ENCODE measurements around the gene LARP4.
"Not testable (repeated sequence)": the region's sequence is repeated elsewhere in the genome, so short reads cannot be mapped to it uniquely, and the experiment has no call there.

Gene LARP4

DNA sequence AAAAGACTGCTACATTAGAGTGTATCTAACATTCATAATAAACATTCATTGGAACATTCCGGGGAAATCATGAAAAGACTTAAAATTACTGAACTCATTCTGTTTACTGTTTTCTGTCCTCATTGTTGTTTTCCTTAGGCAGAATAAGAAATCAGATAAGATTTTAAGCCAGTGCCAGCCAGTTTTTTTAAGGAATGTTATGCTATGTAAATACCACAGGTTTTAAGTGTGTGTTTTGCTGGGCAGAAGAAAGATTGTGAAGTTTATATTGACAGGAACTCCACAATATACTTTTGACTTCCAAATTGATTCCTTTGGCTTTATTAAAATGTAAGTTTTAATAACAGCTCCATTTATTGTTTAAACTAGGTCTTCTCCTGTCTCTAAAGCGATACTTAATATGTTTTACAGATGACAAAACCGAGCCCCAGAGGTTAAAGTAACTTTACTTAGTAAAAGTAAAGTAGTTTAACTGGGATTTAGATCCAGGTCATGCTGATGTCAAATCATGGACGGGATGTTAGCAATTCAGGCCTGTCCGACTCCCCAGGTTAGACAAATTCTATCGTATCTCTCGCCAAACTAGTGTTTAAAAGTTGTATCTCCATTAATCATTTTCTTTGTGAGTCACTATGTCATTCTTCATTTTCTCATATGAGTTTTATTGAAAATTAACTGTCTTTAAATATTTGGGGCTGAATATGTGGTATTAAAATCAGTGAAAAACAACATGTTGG lies 1.7 kb downstream of the LARP4 start:
- no peak for DNase-seq

DNA sequence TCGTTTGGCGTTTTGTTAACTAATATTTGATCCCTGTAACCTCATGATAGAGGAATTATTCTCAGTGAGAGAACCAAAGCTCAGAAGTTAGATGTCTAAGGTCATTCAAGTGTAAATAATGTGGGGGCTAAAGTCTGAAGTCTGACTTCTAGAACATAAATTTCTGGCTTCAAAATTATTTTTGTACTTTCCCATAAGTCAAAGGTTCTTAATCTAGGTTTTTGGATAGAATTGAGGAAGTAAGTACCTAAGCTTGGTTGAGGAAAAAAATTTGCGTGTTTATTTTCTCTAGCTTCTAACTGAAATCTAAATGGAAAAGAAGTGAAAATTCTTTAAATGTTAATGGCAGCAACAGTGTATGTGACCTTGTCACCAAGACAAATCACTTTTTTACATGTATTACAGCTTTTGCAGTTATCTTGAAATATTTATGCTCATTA lies 2.3 kb downstream of the LARP4 start:
- no peak for DNase-seq

DNA sequence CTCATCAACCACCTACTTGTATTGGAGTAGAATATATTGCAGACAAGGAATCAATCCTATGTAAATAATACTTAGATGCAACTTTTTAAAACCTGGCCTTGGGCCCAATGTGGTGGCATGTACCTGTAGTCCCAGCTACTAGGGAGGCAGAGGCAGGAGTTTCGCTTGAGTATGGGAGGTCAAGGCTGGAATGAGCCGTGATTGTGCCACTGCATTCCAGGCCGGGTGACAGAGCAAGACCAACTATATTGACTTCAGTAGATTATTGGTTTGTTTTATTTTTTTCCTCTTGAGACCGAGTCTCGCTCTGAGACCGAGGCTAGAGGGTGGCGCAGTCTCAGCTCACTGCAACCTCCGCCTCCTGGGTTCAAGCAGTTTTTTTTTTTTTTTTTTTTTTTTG lies 3.6 kb downstream of the LARP4 start:
- no peak for DNase-seq

GRCh38 chr12:50411051-50411660 lies 10.5 kb downstream of the LARP4 start:
- no peak for DNase-seq

- no peak for DNase-seq
These were observed 15.3 kb downstream of the LARP4 start for GRCh38 chr12:50415899-50416479.

DNA sequence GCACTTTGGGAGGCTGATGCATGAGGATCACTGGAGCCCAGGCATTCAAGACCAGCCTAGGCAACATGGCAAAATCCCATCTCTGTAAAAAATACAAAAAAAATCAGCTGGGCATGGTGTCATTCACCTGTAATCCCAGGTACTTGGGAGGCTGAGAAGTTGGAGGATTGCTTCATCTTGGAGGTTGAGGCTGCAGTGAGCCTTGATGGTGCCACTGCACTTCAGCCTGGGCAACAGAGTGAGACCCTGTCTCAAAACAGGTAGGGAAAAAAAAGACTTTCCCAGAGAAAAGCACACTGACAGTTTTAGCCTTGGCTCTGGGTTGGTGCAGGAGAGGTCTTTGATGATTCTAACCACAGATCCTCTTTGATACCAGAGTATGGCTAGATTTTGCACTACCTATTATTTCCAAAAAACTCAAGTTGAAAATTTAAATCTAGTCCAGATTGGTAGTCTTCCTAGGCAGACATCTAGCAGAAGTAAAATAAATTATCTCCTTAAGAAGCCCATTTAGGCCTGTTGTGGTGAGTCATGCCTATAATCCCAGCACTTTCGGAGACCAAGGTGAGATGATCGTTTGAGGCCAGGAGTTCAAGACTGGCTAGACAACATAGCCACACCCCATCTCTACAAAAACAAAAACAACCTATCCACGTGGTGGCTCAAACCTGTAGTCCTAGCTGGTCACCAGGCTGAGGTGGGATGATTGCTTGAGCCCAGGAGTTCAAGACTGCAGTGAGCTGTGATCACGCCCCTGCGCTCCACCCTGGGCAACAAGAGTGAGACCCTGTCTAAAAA lies 18.6 kb downstream of the LARP4 start:
- no peak for DNase-seq

DNA sequence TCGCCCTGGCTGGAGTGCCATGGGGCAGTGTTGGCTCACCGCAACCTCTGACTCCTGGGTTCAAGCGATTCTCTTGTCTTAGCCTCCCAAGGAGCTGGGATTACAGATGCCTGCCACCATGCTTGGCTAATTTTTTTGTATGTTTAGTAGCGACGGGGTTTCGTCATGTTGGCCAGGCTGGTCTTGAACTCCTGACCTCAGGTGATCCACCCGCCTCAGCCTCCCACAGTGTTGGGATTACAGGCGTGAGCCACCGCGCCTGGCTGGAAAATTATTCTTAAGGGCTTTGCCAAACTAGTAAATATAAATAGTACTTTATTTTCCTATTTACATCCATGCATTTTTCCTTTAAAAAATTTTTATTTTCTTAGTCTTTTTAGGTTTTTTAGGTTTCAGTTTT lies 22.2 kb downstream of the LARP4 start:
- not testable (repeated sequence) for DNase-seq

GRCh38 chr12:50423342-50423741 lies 22.7 kb downstream of the LARP4 start:
- not testable (repeated sequence) for DNase-seq

DNA sequence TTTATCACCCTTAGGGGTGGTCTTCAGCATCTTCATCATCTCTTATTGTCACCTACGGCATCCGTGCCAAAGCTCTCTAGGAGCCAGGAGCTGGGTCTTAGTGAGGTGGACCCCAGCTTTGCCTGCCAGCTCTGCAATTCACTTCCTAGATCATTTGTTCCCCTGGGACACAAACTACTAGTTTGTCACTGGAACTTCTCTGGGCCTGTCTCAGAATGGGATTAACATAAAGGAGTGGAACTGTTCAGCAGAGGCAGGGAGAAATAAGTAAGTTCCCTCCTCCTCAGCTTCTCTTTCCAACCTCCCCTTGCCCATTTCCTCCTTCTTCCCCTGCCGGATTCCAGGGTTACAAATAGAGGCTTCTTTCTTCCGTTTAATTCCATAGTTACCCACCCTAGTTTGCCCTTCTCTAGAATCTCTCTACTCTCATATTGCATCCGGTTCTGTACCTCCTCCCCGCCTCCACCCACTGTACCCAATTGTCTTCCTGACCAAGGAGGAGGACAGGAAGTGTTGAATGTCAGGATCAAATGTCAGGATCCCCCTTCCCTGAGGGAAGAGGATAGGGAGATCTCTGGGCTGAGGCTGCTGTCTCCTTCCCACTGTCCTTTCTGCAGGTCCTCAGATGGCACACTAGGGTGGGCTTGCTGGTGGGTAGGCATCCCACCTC lies 25.0 kb downstream of the LARP4 start:
- DNase-seq = no peak

GRCh38 chr12:50431656-50432055 lies 31.0 kb downstream of the LARP4 start:
- not testable (repeated sequence) for DNase-seq

DNA sequence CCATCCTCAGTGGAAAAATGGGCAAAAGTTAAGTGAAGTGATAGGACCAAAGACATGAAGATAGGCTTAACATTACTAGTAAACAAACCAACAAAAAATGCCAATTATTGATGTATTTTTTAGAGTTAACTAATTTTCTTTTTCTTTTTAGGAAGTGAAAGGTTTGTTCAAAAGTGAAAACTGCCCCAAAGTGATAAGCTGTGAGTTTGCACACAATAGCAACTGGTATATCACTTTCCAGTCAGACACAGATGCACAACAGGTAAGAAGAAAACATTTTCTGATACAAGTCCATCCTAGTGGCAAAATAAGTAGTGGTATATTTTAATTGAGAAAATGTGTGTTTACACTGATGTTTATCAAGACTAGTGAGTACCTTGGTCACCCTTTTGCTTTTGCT lies 39.6 kb downstream of the LARP4 start:
- DNase-seq = no peak

- no peak for DNase-seq
These were observed 41.1 kb downstream of the LARP4 start for GRCh38 chr12:50441763-50442162.

DNA sequence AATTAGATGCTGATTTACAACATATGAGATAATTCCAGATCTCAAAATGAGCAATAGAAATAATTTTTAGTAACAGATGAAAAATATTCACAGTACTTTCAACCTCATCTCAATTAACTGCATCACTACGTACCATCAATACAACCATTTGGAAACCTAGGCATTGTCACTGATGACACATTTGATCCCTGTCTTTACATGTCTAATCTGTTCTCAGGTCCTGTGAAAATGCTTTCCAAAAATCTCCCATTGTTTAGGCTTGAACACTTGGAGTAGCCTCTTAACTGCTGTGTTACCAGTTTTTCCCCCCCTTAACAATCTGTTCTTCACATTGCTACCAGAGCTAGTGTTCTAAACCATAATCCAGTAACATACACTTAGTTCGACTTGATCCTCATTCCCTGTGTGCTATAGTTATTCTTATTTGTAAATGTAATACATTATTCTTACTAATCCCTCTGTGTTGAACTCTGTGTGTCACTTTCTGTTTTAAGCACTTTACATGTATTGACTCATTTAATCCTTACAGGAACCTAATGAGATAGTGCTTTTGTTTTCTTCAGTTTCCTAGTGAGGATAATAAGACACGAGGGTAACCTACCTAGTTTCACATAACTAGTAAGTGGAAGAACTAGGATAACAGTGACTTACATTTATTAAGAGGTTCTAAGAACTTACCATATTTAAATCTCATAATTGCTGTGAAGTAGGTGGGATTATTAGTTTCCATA lies 41.7 kb downstream of the LARP4 start:
- DNase-seq = no peak

DNA sequence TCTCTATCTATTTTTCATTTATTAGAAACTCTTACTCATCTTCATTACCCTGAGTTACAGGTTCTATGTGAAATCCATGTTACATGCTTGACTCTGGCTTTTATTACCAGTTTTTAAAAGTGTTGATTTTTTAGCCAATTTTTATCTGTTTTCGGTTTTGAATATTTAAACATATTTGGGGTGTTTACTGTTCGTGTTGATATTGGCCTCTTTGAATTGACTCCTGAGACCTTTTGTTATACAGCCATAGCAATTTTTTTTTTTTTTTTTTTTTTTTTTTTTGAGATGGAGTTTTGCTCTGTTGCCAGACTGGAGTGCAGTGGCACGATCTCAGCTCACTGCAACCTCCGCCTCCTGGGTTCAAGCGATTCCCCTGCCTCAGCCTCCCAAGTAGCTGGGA lies 49.0 kb downstream of the LARP4 start:
- not testable (repeated sequence) for DNase-seq

- no peak for DNase-seq
These were observed 52.1 kb downstream of the LARP4 start for GRCh38 chr12:50452795-50453194.

- DNase-seq = no peak
These were observed 53.2 kb downstream of the LARP4 start for GRCh38 chr12:50453872-50454271.

DNA sequence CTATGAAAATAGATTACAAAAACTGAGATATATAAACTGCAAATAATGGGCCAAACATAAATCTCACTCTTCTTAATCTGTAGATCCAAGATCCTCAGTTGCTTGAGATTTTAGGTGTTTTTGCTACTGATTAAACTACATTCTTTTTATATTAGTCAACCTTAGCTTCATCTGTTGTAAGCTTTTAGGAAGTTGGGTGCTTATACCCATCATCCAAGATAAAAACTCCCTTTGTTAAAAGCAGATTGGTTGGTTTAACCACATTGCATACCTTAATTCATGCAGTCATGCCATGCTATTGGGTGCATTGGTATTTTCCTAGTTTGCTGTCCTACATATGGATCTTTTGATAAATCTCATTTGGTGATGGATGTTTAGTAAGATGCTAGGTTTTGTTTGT lies 57.9 kb downstream of the LARP4 start:
- DNase-seq = no peak

- no peak for DNase-seq
These were observed 66.8 kb downstream of the LARP4 start for GRCh38 chr12:50467439-50467838.

GRCh38 chr12:50477241-50477832 lies 76.7 kb downstream of the LARP4 start:
- DNase-seq = no peak

- no peak for DNase-seq
These were observed 81.9 kb downstream of the LARP4 start for GRCh38 chr12:50482571-50482970.

- DNase-seq = no peak
These were observed 82.8 kb downstream of the LARP4 start for GRCh38 chr12:50483488-50483887.

DNA sequence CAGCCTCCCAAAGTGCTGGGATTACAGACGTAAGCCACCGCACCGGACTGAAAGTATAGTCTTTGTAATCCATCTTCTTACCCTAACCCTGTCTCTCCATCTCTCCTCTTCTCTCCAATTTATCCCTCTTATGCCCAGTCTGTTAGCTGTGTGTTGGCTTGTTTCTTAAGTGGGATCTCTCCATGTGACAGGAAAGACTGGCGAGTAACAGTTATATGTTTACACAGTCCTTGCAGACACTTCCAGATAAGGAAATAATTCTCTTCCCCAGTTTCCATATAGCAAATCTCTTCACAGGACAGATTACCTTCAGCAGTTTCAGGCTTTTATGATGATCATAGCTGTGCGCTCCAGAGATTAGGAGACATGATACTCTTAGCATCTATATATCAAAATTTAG lies 88.1 kb downstream of the LARP4 start:
- no peak for DNase-seq

All from activated naive CD4-positive, alpha-beta T cell treated with Interleukin-2 at 50 U/mL for 16 hours (primary cell).